ENCODE measurements around the gene RIPOR1.

DNA sequence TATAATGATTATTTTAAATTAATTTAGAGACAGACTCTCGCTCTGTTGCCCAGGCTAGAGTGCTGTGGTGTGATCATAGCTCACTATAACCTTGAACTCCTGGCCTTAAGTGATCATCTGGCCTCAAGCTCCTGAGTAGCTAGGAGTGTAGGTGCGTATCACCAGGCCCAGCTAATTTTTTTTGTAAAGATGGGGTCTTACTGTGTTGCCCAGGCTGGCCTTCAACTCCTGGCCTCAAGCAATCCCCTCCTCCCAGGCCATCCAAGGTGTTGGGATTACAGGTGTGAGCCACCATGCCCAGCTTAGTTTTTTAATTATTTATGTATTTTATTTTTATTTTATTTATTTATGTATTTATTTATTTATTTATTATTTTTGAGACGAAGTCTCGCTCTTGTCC lies 51.6 kb downstream of the RIPOR1 start:
- TF ChIP-seq CTCF (IDR thresholded peaks at IDR 0.05) = no peak
- TF ChIP-seq POLR2AphosphoS5 (IDR thresholded peaks at IDR 0.05; ENCODE audit: low read depth, low read length) = no peak
- no peak for TF ChIP-seq SIN3A (IDR thresholded peaks at IDR 0.05; ENCODE audit: borderline replicate concordance, insufficient read depth, low read depth, low read length)
- TF ChIP-seq, protein P1, sequence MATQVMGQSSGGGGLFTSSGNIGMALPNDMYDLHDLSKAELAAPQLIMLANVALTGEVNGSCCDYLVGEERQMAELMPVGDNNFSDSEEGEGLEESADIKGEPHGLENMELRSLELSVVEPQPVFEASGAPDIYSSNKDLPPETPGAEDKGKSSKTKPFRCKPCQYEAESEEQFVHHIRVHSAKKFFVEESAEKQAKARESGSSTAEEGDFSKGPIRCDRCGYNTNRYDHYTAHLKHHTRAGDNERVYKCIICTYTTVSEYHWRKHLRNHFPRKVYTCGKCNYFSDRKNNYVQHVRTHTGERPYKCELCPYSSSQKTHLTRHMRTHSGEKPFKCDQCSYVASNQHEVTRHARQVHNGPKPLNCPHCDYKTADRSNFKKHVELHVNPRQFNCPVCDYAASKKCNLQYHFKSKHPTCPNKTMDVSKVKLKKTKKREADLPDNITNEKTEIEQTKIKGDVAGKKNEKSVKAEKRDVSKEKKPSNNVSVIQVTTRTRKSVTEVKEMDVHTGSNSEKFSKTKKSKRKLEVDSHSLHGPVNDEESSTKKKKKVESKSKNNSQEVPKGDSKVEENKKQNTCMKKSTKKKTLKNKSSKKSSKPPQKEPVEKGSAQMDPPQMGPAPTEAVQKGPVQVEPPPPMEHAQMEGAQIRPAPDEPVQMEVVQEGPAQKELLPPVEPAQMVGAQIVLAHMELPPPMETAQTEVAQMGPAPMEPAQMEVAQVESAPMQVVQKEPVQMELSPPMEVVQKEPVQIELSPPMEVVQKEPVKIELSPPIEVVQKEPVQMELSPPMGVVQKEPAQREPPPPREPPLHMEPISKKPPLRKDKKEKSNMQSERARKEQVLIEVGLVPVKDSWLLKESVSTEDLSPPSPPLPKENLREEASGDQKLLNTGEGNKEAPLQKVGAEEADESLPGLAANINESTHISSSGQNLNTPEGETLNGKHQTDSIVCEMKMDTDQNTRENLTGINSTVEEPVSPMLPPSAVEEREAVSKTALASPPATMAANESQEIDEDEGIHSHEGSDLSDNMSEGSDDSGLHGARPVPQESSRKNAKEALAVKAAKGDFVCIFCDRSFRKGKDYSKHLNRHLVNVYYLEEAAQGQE (IDR thresholded peaks at IDR 0.05; ENCODE audit: insufficient read depth in 1 of 2, low read depth in 2 of 2, low read length in 1 of 2) = no peak
- no peak for TF ChIP-seq TCF7L2 (IDR thresholded peaks at IDR 0.05; ENCODE audit: low read depth, low read length)
